HepG2 (cell line): ENCODE measurements around the gene ARFGAP1. TPM values are rescaled to one million over a fixed set of nuclear protein-coding genes. Genes with fewer than 3 reads are reported as not detected.

Experiments
- ATAC-seq: fragments of 200-7000 bp; cut with Tn5 transposase; 3 replicates; pipeline ENCODE4 v1.9.1; 2020; ENCODE audit warnings: mild to moderate bottlenecking, moderate library complexity
- BruUV-seq: library from RNA; stranded (reverse); fragments of 400-500 nt; replicated peaks from 2 replicates; lab custom pipeline; 2021; lab: Mats Ljungman, UMichigan
- CTCF ChIA-PET: fragments of 300-600 bp; formaldehyde crosslinking; extraction: SDS; loops from one replicate; lab custom pipeline; 2021; ENCODE audit warnings: low total read pairs, inconsistent platforms, low intra/inter-chr PET ratio; lab: Yijun Ruan, JAX
- POLR2A ChIA-PET: fragments of 350-600 bp; sonication (Branson Sonifier 250); formaldehyde crosslinking; loops from one replicate; lab custom pipeline; 2020; ENCODE audit warnings: antibody characterized with exemption, inconsistent platforms; lab: Yijun Ruan, JAX
- DNase-seq: peaks from one replicate; pipeline ENCODE4 v3.0.0-alpha.2; 2015; ENCODE audit warnings: low spot score
- FAIRE-seq: peaks from 3 replicates; lab custom pipeline; 2011; peaks lifted over from hg19 to GRCh38; lab: Jason Lieb, UNC
- H2AFZ ChIP-seq: one replicate; pipeline ENCODE4 v1.6.1; 2011; ENCODE audit warnings: low read length, inconsistent platforms
- H3K27ac ChIP-seq: fragments of 300-600 bp; 3 replicates; pipeline ENCODE4 v1.8.0; 2011; ENCODE audit warnings: mixed run types, mild to moderate bottlenecking, mixed read lengths, low read length, inconsistent platforms; ENCODE audit not compliant: insufficient read depth; ENCODE audit errors: extremely low read length
- H3K27me3 ChIP-seq, 2 experiments: fragments of 200-600 bp in 1 of 2; 2 replicates in 1 of 2; 3 replicates in 1 of 2; pipeline versions ENCODE4 v1.6.0 to v1.8.0; 2011; ENCODE audit warnings: low read length in 2 of 2, mild to moderate bottlenecking in 2 of 2, moderate library complexity in 2 of 2, inconsistent platforms in 1 of 2; ENCODE audit not compliant: insufficient read depth in 2 of 2, control insufficient read depth in 1 of 2
- H3K36me3 ChIP-seq, 2 experiments: fragments of 200-600 bp in 1 of 2; replicated peaks in 1 of 2; 2 replicates in 1 of 2; 3 replicates in 1 of 2; pipeline versions ENCODE4 v1.5.1 to v1.8.0; 2011; ENCODE audit warnings: low read length in 2 of 2, inconsistent platforms in 1 of 2; ENCODE audit not compliant: insufficient read depth in 2 of 2, control insufficient read depth in 1 of 2
- H3K4me1 ChIP-seq: 2 replicates; pipeline ENCODE4 v1.5.1; 2012; ENCODE audit warnings: low read length, inconsistent platforms; ENCODE audit not compliant: insufficient read depth
- H3K4me2 ChIP-seq: 2 replicates; pipeline ENCODE4 v1.6.0; 2011; ENCODE audit warnings: low read depth, low read length, inconsistent platforms
- H3K4me3 ChIP-seq, 3 experiments: fragments of 200-600 bp in 1 of 3; sonication (generic), shearing (Covaris generic) in 1 of 3; replicated peaks in 1 of 3; 2 replicates each; pipeline ENCODE4 v1.5.1; 2011 to 2016; ENCODE audit warnings: low read length in 3 of 3, inconsistent platforms in 2 of 3, low read depth in 2 of 3, mild to moderate bottlenecking in 2 of 3, control low read depth in 1 of 3, mixed read lengths in 1 of 3; ENCODE audit not compliant: insufficient read depth in 1 of 3
- H3K79me2 ChIP-seq: one replicate; pipeline ENCODE4 v1.6.1; 2011; ENCODE audit warnings: low read length, inconsistent platforms; ENCODE audit not compliant: insufficient read depth
- H3K9ac ChIP-seq: 2 replicates; pipeline ENCODE4 v1.6.0; 2011; ENCODE audit warnings: mild to moderate bottlenecking, low read depth, low read length, inconsistent platforms; ENCODE audit not compliant: insufficient read depth
- H3K9me3 ChIP-seq: 2 replicates; pipeline ENCODE4 v1.5.1; 2012; ENCODE audit warnings: mild to moderate bottlenecking, low read length
- H4K20me1 ChIP-seq: 2 replicates; pipeline ENCODE4 v1.6.0; 2011; ENCODE audit warnings: inconsistent platforms, mild to moderate bottlenecking, low read length, moderate library complexity; ENCODE audit not compliant: insufficient read depth
- AKNA ChIP-seq: sonication (generic); formaldehyde crosslinking; IDR thresholded peaks from 2 replicates; pipeline ENCODE4 v1.4.0; 2020; ENCODE audit warnings: missing genetic modification reagents, borderline replicate concordance
- ELF3 ChIP-seq: IDR thresholded peaks from 2 replicates; pipeline ENCODE4 v1.6.1; 2016; ENCODE audit warnings: missing genetic modification reagents, missing compliant biosample characterization
- FOXA3 ChIP-seq: IDR thresholded peaks from 2 replicates; pipeline ENCODE4 v1.6.1; 2016; ENCODE audit warnings: missing genetic modification reagents, missing compliant biosample characterization
- NFE2 ChIP-seq: sonication (generic); formaldehyde crosslinking; IDR thresholded peaks from 2 replicates; pipeline ENCODE4 v1.4.0; 2020; ENCODE audit warnings: missing genetic modification reagents
- NR0B2 ChIP-seq: sonication (generic); formaldehyde crosslinking; IDR thresholded peaks from 2 replicates; pipeline ENCODE4 v1.4.0; 2020; ENCODE audit warnings: mild to moderate bottlenecking, missing genetic modification reagents
- PHB2 ChIP-seq: fragments of 450-650 bp; IDR thresholded peaks from 2 replicates; pipeline ENCODE4 v1.6.1; 2018; ENCODE audit not compliant: partially characterized antibody
- PLRG1 ChIP-seq: fragments of 450-650 bp; conservative IDR thresholded peaks from 2 replicates; pipeline ENCODE4 v1.6.1; 2016
- REPIN1 ChIP-seq: sonication (generic); formaldehyde crosslinking; IDR thresholded peaks from 2 replicates; pipeline ENCODE4 v1.8.0; 2022; ENCODE audit warnings: missing genetic modification reagents, low read depth, mild to moderate bottlenecking, borderline replicate concordance
- SMYD3 ChIP-seq: sonication (generic); formaldehyde crosslinking; IDR thresholded peaks from 2 replicates; pipeline ENCODE4 v1.8.1; 2023; ENCODE audit warnings: mild to moderate bottlenecking, missing genetic modification reagents
- ZBTB7A ChIP-seq: sonication (generic); formaldehyde crosslinking; IDR thresholded peaks from 2 replicates; pipeline ENCODE4 v1.8.0; 2022; ENCODE audit warnings: mild to moderate bottlenecking, missing genetic modification reagents
- ZFX ChIP-seq: sonication (generic); formaldehyde crosslinking; IDR thresholded peaks from 2 replicates; pipeline ENCODE4 v1.4.0; 2020; ENCODE audit warnings: mild to moderate bottlenecking, low read depth, missing genetic modification reagents, moderate library complexity
- ZNF333 ChIP-seq: sonication (generic); formaldehyde crosslinking; IDR thresholded peaks from 2 replicates; pipeline ENCODE4 v1.4.0; 2020; ENCODE audit warnings: mild to moderate bottlenecking, missing genetic modification reagents, borderline replicate concordance
- ZNF335 ChIP-seq: sonication (generic); formaldehyde crosslinking; IDR thresholded peaks from 2 replicates; pipeline ENCODE4 v1.4.0; 2020; ENCODE audit warnings: missing genetic modification reagents
- ZNF672 ChIP-seq: sonication (generic); formaldehyde crosslinking; IDR thresholded peaks from 2 replicates; pipeline ENCODE4 v1.8.1; 2022; ENCODE audit warnings: missing genetic modification reagents
- ZNF687 ChIP-seq: sonication (generic); formaldehyde crosslinking; IDR thresholded peaks from 2 replicates; pipeline ENCODE4 v1.5.1; 2020; ENCODE audit warnings: mild to moderate bottlenecking, missing genetic modification reagents, moderate library complexity
- WGBS: methylation state at CpG from one replicate; pipeline ENCODE4 v1.1.6; 2017; ENCODE audit warnings: low lambda C conversion rate; 5-methylcytosine and 5-hydroxymethylcytosine counted together
- in situ Hi-C: cut with HindIII; loops from 2 replicates; pipeline ENCODE4 v1.10.0; 2017; ENCODE audit warnings: low pct_unique_long_range_greater_than_20kb; ENCODE audit not compliant: extremely low pct_ligation_motif_present
- intact Hi-C: fragments of 100-400 bp; cut with micrococcal nuclease; formaldehyde crosslinking; loops from one replicate; pipeline ENCODE4 v1.10.0; 2022; ENCODE audit not compliant: unreplicated experiment
- polyA plus RNA-seq, 8 experiments: library from polyadenylated mRNA; depleted of rRNA in 3 of 8; stranded (reverse) in 7 of 8; unstranded in 1 of 8; fragments of >200 nt; fragmentation: Illumina TruSeq in 4 of 8; extraction: Trizol in 4 of 8; gene quantifications; 2 replicates each; pipeline versions ENCODE4 v1.2.1 to v1.2.3, GENCODE V29; 2011 to 2016; ENCODE audit warnings: low read depth in 4 of 8, missing spikeins in 1 of 8, mixed read lengths in 1 of 8; ENCODE audit not compliant: insufficient read depth in 1 of 8
- total RNA-seq, 5 experiments: library from RNA; depleted of rRNA; stranded (reverse); fragments of >200 nt; fragmentation: Illumina TruSeq; extraction: Trizol; gene quantifications; 2 replicates each; pipeline ENCODE4 v1.2.3, GENCODE V29; 2016; ENCODE audit warnings: low read depth in 1 of 5

Gene ARFGAP1
- total and polyA plus RNA-seq, 2 of the 13 experiments (the other 11 are each of a cell fraction or from before 2014, with no cell fraction given): 132 TPM

GRCh38 chr20:63241272-63241671, 31.3 kb upstream of the ARFGAP1 start (continued):
- TF ChIP-seq ELF3 (CRISPR knock-in tag) (no peak), NFE2 (CRISPR knock-in tag) (no peak), ZNF335 (no peak), ZNF672 (CRISPR knock-in tag) (no peak), PLRG1 (no peak), PHB2 (no peak), ZFX (CRISPR knock-in tag) (peak; percentile 59; the same call in 1 of the 2 replicates), SMYD3 (CRISPR knock-in tag) (no peak), ZBTB7A (CRISPR knock-in tag) (peak; percentile 82; the same call in 1 of the 2 replicates), REPIN1 (CRISPR knock-in tag) (no peak)

GRCh38 chr20:63242736-63243135, 29.9 kb upstream of the ARFGAP1 start:
- no peak for FAIRE-seq
- H3K4me3 ChIP-seq: no peak overlapping the region
- H3K4me2 ChIP-seq: no peak overlapping the region
- no peak overlapping the region for H3K9ac ChIP-seq
- peaks cover 21% of the 10 kb centered on the region for H3K4me1 ChIP-seq
- no peaks in the 10 kb centered on the region; the same call in 1 of the 2 replicates for H4K20me1 ChIP-seq
- intact Hi-C loops: loop anchor here (10.0 kb wide), 1 partner anchor 188 kb away; no protein-coding TSS in a partner anchor
- in situ Hi-C loops: no loop called here
- no peaks in the 10 kb centered on the region for H3K36me3 ChIP-seq
- H2AFZ ChIP-seq: no peak overlapping the region
- H3K27me3 ChIP-seq: peaks cover 27 to 78% of the 10 kb centered on the region in 2 experiments
- DNase-seq: no peak
- ChIA-PET CTCF (no interaction called here), POLR2A (no interaction called here)
- no peak for ATAC-seq
- 63% methylated on average over 21 of the region's 21 CpGs for WGBS
- no peaks in the 10 kb centered on the region for H3K9me3 ChIP-seq
- BruUV-seq: no TSS peak
- no peak overlapping the region for H3K27ac ChIP-seq
- H3K79me2 ChIP-seq: no peaks in the 10 kb centered on the region
- TF ChIP-seq NR0B2 (no peak), ZNF335 (no peak), FOXA3 (no peak), AKNA (CRISPR knock-in tag) (no peak), ZNF333 (CRISPR knock-in tag) (no peak), ZNF687 (CRISPR knock-in tag) (no peak)
